GM21619 (cell line): ENCODE results near the gene LRRC27.
A peak's percentile ranks its signal among the peaks of the same experiment; 100 is the strongest.

Source experiments
- ATAC-seq: cut with Tn5 transposase; IDR thresholded peaks from one replicate; pipeline ENCODE4 v1.9.1; 2021; ENCODE audit not compliant: unreplicated experiment

Gene LRRC27

DNA sequence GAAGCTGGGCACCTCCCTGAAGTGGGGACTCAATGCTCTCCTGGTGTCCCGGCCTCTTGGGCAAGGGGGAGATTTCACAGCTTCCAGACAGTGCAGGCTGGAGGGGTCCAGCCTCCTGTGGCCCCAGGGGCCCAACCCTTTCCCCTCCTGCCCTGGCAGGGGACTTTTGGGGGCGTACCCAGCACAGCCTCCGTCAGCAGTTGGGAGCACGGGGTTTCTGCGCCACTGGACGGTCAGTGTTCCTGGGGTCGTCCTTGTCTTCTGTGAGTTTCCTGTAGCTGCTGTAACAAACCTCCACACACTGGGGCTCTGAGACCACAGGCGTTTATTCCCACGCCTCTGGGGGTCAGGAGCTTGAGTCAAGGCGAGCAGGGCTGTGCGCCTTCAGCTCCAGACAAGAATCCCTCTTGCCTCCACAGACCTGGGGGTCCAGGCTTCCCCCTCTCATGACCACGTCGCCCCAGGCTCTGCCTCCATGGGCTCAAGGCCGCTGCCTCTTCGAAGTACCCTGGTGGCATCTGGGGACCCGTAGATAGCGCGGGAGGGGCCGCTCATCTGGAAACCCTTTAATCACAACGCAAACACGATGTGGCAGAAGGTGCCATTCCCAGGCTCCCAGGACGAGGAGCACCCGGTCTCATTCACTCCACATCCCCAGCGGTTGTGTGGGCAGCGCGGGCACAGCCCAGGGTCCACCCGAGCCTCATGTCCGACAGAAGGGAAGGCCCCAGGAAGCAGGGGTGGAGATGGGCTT is 79.0 kb downstream of the LRRC27 start:
- no peak for ATAC-seq

DNA sequence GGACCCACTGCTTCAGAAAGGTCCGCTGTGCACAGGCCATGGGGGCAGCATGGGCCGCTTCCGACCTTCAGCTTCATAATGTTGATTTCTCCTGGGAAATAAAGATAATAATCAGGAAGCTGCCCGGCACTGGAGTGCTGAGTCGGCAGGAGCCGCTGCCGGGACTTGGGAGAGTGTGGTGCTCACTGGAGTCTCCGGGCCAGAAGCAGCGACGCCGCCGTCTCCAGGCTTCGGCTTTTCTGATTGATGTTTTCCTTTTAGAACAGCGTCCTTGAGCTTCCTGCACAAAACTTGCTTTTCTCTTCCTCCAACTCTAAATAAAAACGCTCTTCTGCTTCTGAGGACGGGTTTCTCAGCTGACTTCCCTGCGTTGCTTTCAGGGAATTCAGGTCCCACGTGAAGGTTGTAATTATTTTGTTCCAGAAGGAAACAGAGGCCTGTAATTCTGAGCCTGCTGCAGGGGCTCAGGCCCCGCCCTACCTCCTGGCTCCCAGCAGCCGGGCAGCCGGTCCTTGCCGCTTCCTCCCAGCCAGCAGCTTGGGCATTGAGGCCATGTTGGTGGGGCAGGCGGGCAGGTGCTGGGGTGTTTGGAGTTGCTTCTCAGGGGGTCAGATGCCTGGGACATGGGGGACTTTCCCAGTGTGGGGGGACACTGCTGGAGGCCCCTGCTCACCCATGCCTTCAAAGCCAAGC is 79.7 kb downstream of the LRRC27 start:
- no peak for ATAC-seq

DNA sequence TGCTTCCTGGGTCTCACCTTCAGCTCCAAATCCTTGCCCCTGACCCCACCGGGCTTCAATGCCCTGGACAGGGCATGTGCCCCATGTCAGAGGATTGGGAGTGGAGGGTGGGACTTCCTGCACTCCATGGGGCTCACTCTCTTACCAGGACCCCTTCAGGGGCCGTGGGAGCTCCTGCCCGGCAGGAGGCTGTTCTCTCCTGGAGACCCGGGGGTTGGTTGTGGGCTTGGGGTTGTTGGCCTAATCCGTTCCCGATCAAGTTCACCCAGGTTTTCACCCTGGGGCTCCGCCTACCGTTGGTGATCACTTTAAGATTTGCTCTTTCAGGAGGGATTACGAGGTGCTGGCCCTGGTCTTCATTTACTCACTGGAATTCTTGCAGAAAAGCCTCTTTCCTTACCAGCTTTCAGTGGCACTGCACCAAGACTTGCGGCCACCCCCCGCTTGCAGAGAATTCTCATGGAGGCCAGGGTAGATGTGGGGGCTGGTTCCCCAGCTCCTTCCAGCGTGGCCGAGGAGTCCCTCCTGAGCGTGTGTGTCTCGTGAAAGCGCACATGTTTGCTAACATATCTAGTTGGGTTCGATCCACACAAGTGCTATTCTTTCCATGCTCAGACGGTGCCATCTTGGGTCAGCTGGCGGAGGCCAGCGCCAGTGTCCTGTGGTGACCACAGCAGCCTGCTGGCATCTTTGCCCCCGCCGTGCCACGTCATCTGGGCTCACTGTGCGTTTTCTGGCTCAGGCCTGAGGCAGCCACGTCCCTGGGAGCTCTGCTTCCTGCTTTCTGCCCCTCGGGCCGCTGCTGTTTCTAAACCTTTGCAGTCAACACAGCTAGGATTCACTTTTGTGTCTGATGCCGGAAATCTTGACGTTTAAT is 80.6 kb downstream of the LRRC27 start:
- ATAC-seq, result no peak

DNA sequence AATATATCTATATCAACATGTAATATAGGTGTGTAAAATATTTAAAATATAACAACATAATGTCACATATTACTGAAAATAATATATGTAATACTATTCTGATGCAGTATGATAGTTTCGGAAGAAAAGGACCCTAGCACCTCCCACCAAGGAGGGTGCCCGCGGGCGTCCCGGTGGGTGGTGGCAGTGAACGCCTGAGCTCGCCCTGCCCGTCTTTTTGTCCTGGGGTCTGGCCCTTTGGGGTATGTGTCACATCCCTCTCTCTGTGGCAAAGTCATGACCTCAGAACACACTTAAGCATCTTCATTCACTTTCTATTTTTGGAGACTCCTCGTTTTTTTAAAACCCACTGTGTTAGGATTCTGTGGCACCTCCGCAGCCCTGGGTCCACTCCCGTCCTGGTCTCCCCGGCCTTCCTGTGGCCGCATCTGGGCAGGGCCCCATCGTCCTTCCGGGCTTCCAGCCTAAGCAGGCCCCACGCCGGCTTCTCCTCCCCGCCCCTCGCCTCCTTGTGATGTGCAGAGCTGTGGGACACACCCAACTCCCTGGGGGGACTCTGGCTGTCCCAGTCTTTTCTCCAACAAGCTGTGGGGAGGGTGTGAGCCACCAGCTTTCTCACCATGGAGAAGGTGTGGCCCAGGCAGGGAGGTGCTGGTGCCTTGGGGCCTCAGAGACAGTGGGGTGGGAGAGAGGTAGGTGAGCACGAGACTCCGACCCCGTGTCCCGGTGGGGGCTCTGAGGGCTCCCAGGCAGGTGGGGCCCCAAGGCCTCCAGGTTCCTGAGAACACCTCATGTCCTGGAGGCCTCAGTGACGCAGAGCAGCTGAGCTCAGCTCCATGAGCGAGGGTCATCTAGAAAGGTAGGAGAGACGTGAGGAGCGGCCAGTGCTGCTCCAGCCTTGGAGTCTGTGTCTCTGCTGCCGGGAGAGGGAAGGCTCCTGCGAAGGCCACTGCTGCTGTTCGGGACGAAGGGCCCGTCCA is 81.5 kb downstream of the LRRC27 start:
- ATAC-seq, result no peak

DNA sequence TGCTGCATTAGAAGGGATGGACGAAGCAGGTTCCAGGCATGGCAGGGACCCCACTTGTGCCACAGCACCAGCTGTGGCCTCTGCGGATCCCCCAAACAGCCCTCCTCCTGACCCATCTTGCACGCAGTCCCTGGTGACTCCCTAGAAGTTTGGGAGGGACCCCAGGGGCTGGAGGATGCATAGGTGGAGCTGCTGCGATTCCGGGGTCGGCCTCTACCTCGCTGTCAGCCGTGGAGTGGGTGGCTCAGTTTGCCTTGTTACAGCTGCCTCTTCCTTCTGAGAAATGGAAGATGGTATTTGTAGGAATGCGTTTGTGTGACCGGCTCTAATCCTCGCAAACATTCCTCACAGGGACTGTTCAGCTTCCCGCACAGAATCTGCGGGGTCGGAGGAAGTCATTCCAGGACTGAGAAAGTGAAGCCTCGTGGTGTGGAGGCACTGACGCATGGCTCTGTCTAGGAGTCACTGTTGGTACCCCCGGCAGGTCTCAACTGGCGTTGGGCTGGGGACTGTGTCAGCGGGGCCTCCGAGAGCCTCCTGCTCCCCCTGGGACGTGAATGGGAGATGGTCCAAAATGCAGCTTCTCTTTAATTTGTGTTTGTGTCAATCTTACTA is 82.5 kb downstream of the LRRC27 start:
- ATAC-seq, result no peak

DNA sequence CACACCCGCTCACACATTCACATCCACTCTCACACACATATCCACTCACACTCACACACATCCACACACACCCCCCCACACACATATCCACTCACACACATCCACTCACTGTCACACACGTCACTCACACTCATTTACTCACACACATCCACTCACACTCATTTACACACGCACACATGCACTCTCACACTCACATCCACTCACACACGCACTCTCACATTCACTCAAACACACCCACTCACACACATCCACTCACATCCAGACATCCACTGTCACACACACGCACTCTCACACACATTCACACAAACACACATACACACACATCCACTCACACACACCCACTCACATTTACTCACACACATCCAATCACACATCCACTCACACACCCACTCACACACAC is 83.3 kb downstream of the LRRC27 start:
- no peak for ATAC-seq

DNA sequence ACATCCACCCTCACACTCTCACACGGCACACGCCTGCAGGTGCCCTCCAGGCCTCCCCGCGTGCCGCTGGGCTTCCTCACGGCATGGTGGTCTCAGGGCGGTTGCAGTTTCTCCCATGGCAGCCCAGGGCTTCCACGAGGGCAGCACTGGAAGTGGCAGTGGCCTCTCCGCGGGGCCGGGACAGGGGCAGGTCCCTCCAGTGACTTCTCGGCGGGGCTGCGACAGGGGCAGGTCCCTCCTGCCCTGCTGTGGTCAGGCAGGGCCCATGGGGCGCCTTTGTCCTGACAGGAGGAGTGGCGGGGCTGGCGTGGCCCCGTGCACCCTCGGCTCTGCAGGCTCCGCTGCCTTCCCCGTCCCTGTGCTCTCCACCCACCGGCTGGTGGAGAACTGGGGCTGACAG is 84.0 kb downstream of the LRRC27 start:
- ATAC-seq, result no peak

DNA sequence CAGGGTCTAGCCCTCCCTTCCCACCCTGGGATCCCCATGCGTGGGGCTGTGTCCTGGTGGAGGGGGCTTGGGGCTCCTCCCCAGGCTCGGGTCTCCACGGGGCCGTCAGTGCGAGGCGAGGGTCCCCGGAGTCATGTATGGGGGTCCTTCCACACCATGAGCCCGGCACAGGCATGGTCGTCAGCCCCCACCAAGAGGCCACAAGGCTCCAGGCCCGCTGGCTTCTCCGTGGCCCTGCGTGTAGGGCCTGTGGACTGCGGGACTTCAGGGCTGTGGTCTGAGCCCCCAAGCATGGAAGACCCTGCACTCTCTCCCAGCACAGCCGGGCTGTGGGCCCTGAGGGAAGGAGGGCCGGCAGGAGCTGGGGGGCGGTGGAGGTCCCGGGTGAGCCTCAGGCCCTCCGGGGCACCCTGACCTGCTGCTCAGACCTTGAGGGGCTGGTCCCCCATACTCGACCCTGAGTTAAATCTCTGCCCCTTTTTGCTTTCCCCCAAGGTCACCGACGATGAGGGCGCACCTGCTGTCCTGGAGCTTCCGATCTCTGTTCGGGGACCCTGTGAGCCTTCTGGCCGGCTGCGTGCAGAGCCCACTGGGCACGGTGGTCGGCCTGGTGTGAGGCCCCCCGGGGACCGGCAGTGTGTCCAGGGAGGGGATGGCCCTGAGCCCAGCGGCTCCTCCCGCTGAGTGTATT is 84.7 kb downstream of the LRRC27 start:
- ATAC-seq, result no peak

DNA sequence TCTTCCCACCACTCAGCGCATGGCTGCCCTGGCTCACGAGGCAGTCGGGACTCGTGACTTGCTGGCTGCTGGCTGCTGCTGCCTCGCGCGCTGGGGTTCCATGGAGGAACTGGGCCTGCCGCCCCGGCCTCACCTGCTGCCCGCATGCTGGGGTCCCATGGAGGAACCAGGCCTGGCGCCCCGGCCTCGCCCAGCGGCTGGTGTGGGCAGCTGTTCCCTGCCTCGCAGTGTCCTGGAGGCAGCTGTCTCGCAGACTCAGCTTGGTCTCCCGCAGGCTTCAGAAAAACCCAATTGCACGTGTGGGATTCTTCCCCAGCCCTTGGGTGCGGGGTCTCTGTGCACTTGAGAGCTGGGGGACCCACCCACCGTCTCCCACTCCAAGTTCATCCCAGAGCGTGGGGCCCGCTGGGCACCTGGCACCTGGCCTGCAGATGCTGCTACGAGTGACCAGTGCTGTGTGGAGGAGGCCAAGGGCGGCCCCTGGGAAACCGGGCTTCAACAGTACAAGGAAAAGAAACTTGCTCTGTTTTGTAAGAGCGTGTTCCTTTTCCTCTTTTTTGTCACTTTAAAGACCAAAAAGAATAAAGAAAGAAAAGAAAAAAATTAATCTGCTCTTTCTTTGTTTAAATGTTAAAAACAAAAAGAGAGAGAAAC is 85.4 kb downstream of the LRRC27 start:
- ATAC-seq, result no peak

DNA sequence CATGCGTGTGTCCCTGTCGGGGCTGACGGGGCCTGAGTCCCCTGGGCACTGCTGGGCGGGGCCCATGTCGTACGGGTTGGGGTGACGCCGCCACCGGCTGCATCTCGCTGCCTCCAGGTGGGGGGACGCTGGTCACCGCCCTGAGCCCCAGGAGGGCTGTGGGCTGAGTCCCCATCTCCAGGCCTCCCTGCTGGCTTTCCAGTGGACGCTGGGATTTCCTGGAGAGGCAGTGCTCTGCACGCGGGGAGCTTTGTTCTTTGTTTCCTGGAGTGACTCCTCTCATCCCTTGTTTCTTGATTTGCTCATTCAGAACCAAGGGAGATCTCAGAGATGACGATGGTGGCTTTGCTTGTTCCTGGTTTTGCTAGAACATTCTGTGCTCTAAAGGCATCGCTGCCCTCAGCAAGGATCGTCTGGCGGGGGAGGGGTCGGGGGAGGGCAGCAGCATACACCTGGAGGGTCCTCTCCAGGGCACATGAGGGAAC is 86.0 kb downstream of the LRRC27 start:
- ATAC-seq, result no peak

DNA sequence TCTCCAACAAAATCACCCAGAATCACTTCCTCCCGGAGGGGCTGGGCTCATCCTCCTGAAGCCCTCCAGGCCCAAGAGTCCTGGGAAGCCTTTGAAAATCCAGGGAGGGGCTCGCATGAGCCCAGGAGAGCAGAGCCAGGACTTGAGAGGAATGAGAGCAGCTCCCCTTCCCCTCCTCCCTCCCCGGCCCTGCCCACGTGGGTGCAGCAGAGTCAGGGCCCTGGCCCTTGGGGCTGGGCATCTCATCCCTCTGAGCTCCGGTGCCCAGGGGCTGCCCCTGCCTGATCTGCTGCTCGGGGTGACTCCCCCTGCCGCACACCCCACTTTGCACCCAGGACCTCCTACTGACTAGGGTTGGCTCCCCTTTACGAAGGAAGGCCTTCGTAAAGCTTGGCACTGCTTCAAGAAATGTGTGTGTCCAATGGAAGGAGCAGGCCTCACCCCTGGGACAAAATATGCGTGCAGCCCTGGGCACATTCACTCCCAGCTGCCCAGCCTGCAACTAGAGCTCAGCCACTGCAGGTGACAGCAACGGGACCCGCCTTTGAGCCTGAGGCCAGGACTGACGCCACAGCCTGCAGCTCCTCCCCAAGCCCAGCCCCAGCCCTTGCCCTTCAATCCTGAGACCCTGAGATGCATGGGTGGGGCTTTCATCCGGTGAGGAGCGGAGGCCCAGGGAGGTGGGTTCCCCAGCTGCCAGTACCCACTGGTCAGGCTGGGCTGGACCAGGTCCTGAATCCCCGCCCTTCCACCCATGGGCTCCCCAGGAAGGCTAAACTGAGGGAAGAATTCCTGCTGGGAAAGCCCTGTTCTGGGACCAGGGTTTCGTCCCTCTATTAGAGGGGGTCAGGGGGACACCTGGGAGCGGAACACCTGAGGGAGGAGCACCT is 86.8 kb downstream of the LRRC27 start:
- ATAC-seq, result no peak

DNA sequence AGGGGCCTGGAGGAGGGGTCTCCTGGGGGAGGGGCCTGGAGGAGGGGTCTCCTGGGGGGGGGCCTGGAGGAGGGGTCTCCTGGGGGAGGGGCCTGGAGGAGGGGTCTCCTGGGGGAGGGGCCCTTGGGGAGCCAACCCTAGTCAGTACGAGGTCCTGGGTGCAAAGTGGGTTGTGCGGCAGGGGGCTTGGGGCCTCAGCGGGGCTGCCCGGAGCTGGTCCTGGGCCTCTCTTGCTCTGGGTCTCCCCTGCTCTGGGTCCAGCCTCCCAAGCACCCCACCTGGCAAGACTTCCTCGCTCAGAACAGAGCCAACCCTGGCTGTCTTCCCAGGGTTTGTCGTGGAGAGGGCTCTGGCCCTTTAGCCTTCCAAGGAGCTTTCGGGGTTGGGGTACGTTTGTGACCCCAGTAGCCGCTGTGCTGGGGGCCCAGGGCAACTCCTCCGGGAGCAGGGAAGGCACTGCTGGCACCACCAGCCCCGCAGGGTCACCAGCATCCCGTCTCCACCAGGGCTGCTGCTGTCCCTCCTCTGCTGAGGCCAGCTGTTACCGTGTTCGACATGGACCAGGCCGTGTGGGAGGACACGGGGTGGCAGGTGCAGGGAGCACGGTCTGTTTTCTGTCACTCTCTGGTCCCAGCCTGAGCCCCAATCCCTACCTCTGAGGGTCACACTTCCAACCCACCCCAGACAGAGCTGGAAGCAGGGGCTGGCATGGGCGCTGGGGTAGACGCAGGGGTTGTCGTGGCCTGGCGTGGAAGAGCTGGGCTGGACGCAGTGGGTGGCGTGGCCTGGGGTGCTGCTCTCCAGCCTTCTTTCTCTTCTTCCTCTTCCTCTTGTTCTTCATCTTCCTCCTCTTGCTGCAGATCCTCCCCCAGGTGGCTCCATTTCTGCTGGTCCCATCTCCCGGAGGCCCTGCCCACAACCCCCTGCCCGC is 87.8 kb downstream of the LRRC27 start:
- ATAC-seq, result no peak

DNA sequence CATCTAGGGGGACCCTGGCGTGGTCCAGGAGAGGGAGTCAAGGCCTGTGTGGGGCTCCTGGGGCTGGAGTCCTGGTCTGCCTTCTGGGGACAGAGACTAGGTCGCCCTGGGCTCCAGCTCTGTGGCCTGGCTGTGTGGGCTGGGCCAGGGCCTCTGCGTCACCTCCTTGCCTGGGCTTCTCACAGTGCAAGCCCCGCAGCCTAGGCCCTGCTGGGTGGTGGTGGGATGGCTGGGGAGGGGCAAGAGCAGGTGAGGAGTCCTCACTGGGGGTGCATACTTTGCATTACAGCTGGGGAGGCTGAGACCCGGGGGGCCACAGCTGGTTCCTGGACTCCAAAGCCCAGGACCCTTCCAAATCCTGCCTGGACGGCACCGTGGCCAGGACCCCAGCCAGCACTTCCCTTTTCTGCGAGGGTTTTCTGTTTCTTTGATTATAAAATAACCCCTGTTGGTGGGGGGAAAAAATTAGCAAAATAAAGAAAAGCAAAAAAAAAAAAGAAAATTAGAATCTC is 88.5 kb downstream of the LRRC27 start:
- ATAC-seq, result no peak

DNA sequence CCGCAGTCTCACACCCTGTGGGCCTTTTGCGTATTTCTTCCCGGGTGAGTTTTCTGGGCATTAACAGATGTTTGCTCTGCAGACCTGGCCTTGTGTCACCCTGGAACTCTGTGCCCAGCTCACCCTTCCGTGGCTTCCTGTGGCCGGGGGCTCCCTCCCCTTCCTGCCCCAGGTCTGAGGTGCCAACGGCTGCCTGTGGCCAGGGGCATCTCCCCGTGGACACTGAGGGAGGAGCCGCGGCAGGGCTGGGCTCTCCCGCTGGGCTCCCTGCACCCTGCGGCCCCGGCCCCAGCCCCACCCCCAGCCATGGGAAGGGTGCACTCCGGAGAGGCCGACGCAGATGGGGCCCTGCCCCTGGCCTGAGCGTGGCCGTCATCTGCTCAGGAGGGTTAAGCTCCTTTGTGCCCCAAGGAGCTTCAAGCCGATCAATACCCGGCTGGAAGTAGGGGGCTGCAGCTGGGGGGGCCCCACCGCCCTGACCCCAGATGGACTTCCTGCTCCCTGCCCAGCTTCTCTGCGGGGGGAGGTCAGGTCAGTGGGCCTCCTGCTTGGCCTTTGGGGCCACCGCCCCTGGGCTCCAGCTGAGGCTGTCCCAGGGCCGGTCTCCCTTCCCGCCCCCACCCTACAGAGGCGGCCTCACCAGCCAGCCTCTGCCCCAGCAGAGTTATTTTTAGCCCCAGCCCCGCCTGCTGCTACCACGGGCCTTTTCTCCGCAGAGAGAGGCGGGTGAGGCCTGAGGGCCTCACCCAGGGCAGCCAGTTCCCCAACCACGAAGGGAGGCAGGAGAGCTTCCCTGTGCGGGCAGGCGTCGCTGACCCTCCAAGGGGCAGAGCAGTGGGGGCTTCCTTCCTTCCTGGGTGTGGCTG is 89.2 kb downstream of the LRRC27 start:
- peak; percentile 44 for ATAC-seq

DNA sequence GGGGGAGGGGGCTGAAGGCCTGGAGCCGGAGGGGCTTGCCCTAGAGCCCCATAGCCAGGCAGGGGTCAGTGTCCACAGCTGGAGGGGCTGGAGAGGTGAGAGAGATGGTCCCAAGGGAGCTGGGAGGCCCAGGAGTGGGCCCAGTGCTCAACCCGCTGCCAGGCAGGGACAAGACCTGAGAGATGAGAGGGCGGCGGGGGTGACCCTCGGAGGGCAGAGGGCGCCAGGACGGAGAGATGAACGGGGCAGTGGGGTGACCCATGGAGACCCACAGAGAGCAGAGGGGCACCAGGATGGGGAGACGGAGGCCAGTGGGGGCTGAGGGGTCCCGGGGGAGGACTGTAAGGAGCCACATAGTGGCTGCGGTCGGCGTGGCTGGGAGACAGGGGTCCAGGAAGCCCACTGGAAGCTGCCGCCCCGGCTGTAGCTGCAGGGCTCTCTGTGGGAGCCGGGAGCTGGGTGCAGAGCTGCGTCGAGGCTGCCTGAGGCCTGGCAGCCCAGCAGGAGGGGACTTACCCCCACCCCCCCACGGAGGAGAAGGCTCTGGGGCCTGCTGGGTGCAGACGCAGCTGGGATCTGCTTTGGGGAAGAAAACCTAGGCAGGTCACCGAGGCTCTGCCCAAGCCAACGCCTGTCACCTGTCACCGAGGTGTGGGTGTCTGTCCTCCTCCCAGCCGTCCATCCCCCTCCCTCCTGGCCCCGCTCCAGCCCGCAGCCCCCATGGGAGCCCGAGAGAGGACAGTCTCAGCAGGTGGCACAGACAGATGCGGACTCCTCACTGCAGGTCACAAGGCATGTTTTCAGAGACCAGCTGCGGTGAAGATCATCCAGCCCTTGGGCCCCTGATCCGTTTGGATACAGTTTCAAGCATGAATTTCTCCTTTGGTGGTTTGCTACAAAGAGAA is 90.1 kb downstream of the LRRC27 start:
- peak; percentile 50 for ATAC-seq
